Cardiac muscle cell (in vitro differentiated cells and primary cell): Measurements from ENCODE around the gene DACH1. TPM values are rescaled to one million over a fixed set of nuclear protein-coding genes. Genes with fewer than 3 reads are reported as not detected.

Experiments
- DNase-seq, 2 donors: peaks; one replicate each; pipeline versions ENCODE4 v3.0.0 to v3.0.0-alpha.2; 2010 to 2017; ENCODE audit warnings: low read depth in 1 of 2, low spot score in 1 of 2
- H3K27ac ChIP-seq: fragments of 200-600 bp; sonication (generic); 2 replicates; pipeline ENCODE4 v1.5.1; 2016
- H3K27me3 ChIP-seq: fragments of 200-600 bp; sonication (generic); 2 replicates; pipeline ENCODE4 v1.6.0; 2016; ENCODE audit warnings: control low read depth
- H3K36me3 ChIP-seq: fragments of 200-600 bp; sonication (generic); 2 replicates; pipeline ENCODE4 v1.5.1; 2016; ENCODE audit warnings: control low read depth
- H3K4me1 ChIP-seq: fragments of 200-600 bp; sonication (generic); 2 replicates; pipeline ENCODE4 v1.8.1; 2017; ENCODE audit warnings: low read depth, mild to moderate bottlenecking, mixed run types
- H3K4me3 ChIP-seq: fragments of 200-600 bp; sonication (generic); 2 replicates; pipeline ENCODE4 v1.5.1; 2016; ENCODE audit warnings: mild to moderate bottlenecking
- H3K9me3 ChIP-seq: fragments of 200-600 bp; sonication (generic); 2 replicates; pipeline ENCODE4 v1.5.1; 2017; ENCODE audit warnings: low read depth, mild to moderate bottlenecking, control low read depth
- CTCF ChIP-seq: IDR thresholded peaks from 2 replicates; pipeline ENCODE4 v1.5.1; 2012; ENCODE audit warnings: low read depth, mild to moderate bottlenecking, low read length
- polyA plus RNA-seq: library from polyadenylated mRNA; unstranded; fragments of >200 nt; fragmentation: Nextera tagmentation; extraction: Ambion mirVana; gene quantifications from 2 replicates; pipeline ENCODE4 v1.2.1, GENCODE V29; 2016
- total RNA-seq: library from RNA; depleted of rRNA; stranded (reverse); fragments of >200 nt; gene quantifications from 2 replicates; pipeline ENCODE4 v1.2.3, GENCODE V29; 2016

DACH1 gene
- total and polyA plus RNA-seq, 2 experiments from 2014 or later: 3.5 to 3.7 TPM

- TF ChIP-seq CTCF: no peak
- H3K4me1 ChIP-seq: peaks cover 3% of the 10 kb centered on the region
- peaks cover 79% of the 10 kb centered on the region for H3K27me3 ChIP-seq
- peak overlapping the region; percentile 92 for H3K4me3 ChIP-seq
- no peaks in the 10 kb centered on the region for H3K36me3 ChIP-seq
- peak in 1 of 2 donors; percentile 10 for DNase-seq
- H3K27ac ChIP-seq: no peak overlapping the region
- H3K9me3 ChIP-seq: no peaks in the 10 kb centered on the region
These were observed 1.1 kb downstream of the DACH1 start for GRCh38 chr13:71865874-71866334.

DNA sequence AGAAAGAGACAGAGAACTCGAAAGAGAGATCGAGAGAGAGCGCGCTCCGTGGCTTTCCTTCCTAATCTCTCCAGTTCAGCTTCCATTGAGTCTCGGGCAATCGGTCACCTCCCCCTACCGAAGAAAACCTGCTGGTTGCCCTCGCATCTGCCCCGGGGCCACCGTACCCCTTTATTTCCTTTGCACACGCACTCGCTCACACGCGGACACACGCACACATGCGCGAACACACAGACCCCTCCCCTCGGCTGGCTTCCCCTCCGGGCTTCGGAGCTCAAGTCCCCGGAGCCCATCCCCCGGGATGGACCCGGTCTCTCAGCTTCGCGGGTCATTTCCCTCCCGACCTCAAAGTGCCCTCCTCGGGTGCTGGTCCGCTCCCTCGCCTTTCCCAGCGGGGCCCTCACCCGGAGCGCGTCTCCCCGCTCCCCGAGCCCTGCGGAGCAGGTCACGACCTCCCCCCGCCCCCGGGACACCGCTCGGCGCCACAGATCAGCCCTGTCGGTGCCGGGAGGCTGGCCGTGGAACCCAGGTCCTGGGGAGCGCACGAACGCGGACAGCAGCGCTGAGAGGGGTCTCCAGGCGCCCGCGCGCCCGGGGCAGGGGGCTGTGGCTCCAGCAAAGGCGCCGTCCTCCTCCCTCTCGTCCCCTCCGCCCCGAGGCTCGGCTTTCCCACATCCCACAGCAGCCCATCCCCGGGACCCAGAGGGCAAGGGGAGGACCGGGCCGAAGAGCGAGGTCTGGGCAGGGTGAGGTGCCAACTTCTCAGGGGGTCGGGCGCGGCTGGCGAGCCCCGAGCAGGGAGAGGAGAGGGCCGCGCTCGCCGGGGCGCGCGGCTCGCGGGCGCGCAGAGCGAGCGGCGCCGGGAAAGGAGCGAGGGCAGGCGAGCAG is 1.8 kb downstream of the DACH1 start:
- H3K27me3 ChIP-seq: peaks cover 74% of the 10 kb centered on the region

GRCh38 chr13:71864094-71864985 is 2.7 kb downstream of the DACH1 start:
- Histone ChIP-seq H3K36me3 (no peaks in the 10 kb centered on the region), H3K27me3 (peaks cover 65% of the 10 kb centered on the region), H3K4me3 (peak overlapping the region; percentile 92), H3K9me3 (no peaks in the 10 kb centered on the region), H3K27ac (no peak overlapping the region), H3K4me1 (peaks cover 3% of the 10 kb centered on the region)
- peak; percentile 5 to 42 for DNase-seq
- no peak for TF ChIP-seq CTCF

More for the DNA sequence above, 1.8 kb downstream of the DACH1 start:
- H3K4me1 ChIP-seq: peaks cover 3% of the 10 kb centered on the region
- peak overlapping the region; percentile 92 for H3K4me3 ChIP-seq
- no peak overlapping the region for H3K27ac ChIP-seq
- no peak for TF ChIP-seq CTCF
- H3K36me3 ChIP-seq: no peaks in the 10 kb centered on the region
- peak; percentile 12 to 51 for DNase-seq
- no peaks in the 10 kb centered on the region for H3K9me3 ChIP-seq

DNA sequence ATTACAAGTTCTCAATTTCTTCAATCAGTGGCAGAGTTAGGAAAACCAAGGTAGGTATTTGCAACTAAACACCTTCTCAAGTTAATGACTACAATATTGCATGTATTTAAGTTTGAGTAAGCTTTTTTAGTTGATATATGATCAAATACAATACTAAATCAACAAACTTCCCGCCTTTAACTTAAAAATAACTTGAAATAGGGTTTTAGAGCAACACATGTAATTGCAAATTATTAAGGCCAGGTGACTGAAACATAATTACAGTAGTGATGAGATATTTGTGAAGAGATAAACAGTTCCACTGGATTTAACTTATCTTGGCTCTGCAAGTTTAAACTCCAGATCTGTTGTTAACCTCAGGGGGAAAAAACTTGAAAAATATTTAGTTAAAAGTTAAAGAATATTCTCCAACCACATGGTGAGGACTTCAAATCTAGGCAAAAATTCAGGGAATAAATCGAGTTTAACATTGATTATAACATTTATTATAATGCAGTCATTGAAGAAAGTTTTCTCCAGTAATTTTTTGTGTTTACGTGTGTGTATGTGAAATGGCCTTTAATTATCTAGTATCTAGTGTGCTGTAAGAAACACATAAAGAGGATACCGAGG is 3.6 kb downstream of the DACH1 start:
- Histone ChIP-seq H3K36me3 (no peaks in the 10 kb centered on the region), H3K27me3 (peaks cover 55% of the 10 kb centered on the region), H3K27ac (no peak overlapping the region), H3K9me3 (no peaks in the 10 kb centered on the region), H3K4me1 (peaks cover 3% of the 10 kb centered on the region), H3K4me3 (no peak overlapping the region)
- TF ChIP-seq CTCF: no peak
- no peak for DNase-seq

- no peak overlapping the region for H3K4me3 ChIP-seq
- no peaks in the 10 kb centered on the region for H3K4me1 ChIP-seq
- H3K36me3 ChIP-seq: no peaks in the 10 kb centered on the region
- DNase-seq: no peak
- H3K27ac ChIP-seq: no peak overlapping the region
- H3K9me3 ChIP-seq: no peaks in the 10 kb centered on the region
- H3K27me3 ChIP-seq: peaks cover 46% of the 10 kb centered on the region
- no peak for TF ChIP-seq CTCF
These were observed 4.5 kb downstream of the DACH1 start for GRCh38 chr13:71862459-71862943.
